Breast epithelium (tissue), 3 donors: ENCODE data around the gene CD151.

ENCODE experiments used
- CTCF ChIP-seq, 3 donors: fragments of 450-650 bp; IDR thresholded peaks; one replicate each; pipeline ENCODE4 v1.5.1; 2016 to 2017; ENCODE audit warnings: antibody characterized with exemption in 3 of 3, mild to moderate bottlenecking in 3 of 3, moderate library complexity in 3 of 3
- POLR2A ChIP-seq: fragments of 450-650 bp; IDR thresholded peaks from one replicate; pipeline ENCODE4 v1.6.1; 2016; ENCODE audit warnings: antibody characterized with exemption, mild to moderate bottlenecking, moderate library complexity

GRCh38 chr11:849104-849824, 16.5 kb downstream of the CD151 start:
- TF ChIP-seq POLR2A (no peak), CTCF (IDR thresholded peaks at IDR 0.05) (no peak)
